GM19023 (cell line): ENCODE measurements around the gene TERF2IP.
A peak's percentile ranks its signal among the peaks of the same experiment; 100 is the strongest.

ENCODE experiments used
- ATAC-seq: cut with Tn5 transposase; IDR thresholded peaks from one replicate; pipeline ENCODE4 v1.9.1; 2021; ENCODE audit warnings: mild to moderate bottlenecking, moderate library complexity; ENCODE audit not compliant: unreplicated experiment

The TERF2IP gene

DNA sequence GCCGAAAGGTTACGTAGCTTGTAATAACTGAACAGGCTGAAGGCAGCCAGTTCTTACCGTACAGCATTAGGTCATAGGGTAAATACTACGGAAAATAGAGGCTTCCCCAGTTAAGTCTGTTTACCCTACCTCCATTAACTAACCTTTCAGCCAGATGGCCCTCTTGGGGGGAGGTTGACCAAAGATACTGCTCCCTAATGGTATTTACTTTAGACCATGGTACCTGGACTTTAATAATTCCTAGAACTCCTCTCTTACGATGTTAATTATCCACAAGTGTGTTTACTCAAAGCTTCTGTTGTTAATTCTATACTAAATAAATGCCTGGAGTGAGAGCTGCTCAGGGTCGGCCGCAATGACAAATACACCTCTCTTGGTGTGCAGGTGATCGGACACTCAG is 14.7 kb upstream of the TERF2IP start:
- no peak for ATAC-seq

DNA sequence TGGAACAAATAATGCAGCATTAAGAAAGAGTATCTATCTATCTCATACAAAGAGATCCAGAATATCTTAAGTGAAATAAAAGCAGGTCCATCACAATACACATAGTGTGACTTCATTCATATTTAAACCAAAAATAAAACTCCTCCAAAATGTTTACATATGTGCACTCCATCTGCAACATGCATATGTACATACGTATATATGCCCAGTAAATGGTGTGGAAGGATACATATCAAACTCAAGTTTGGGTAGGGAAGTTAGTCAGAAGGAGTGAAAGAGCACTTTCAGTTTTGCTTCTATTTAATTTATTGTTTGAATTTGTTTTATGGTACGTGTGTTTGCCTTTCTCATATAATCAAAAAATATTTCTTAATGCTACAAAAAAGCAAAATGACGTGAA is 12.5 kb upstream of the TERF2IP start:
- ATAC-seq: no peak

- no peak for ATAC-seq
Measured at GRCh38 chr16:75640598-75640997, 7.0 kb upstream of the TERF2IP start.

DNA sequence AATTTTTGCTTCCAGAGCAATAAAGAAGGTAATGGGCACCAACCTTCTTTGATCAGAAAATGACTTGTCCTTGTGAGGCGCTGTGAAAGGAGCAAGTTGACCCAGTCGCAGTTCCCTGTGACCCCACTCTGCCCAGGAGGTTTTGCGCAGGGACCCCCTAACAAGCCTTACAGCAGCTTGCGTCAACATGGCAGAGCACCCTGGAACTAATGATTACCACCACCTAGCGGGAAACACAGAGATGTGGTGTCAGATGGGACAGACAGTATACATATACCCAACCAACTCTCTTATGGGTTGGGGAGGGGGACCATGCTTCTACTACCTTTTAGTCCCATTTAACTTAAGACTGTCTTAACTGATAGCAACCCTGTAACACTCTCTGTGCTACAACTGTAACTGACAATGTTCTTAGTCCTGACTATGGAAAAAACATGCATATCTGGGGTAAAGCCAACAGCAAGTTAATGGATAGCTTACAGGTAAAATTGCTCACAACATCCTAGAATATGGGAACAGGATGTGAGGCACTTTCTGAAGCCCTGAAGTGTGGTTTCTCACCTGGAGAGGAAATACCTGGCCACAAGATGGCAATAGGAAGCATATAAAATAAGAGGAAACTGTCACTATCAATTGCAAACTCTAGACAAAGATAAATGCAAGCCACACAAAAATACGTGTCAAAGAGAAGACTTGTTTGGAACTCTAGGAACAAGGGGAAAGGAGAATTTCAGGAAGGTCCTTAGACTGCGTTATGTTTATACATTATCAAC is 3.1 kb upstream of the TERF2IP start:
- ATAC-seq: no peak

- ATAC-seq: peak; percentile 23
Measured at GRCh38 chr16:75647112-75647491, 471 bp upstream of the TERF2IP start.

DNA sequence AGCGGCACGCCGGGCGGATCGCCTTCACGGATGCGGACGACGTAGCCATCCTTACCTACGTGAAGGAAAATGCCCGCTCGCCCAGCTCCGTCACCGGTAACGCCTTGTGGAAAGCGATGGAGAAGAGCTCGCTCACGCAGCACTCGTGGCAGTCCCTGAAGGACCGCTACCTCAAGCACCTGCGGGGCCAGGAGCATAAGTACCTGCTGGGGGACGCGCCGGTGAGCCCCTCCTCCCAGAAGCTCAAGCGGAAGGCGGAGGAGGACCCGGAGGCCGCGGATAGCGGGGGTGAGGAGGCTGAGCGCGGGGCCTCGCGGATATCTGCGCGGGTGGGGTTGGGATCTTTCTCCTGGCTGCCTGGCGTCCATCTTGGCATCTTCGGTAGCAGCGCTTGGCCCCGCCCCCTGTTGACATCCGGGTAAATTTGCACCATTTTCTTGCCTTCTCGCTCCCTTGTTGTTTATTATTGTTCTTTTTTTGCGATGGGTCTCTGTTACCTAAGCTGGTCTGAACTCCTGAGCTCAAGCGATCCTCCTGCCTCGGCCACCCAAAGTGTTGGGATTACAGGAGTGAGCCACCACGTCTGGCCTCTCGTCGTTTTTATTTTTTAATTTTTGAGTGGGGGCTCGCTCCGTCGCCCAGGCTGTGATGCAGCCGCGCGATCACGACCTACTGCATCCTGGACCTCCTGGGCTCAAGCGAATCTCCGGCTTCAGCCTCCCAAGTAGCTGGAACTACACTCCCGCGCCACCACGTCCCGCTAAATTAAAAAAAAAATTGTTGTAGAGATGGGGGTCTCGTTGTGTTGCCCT is 898 bp downstream of the TERF2IP start:
- peak; percentile 36 for ATAC-seq

GRCh38 chr16:75653922-75654321 is 6.3 kb downstream of the TERF2IP start:
- ATAC-seq: no peak

GRCh38 chr16:75658175-75658574 is 10.6 kb downstream of the TERF2IP start:
- ATAC-seq: no peak

DNA sequence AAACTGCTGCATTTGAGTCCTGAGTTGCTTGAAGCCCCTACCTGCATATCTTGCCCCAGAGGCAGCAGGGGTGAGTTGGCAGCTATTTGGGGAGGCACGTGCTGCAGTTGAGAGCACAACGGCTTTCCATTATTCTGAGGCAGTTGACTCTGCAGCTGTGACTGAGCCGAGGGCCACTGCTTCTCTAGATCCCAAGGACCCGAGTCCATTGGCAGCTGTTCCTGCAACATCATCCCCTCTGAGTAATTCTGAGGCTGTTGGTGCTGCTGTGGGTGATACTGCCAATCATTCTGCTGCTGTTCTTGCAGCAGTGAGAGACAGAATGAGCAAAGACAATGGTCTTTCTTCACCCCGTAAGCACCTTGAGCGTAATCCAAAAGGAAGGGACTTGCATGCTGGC is 12.7 kb downstream of the TERF2IP start:
- no peak for ATAC-seq

- no peak for ATAC-seq
Measured at GRCh38 chr16:75660726-75661302, 13.2 kb downstream of the TERF2IP start.

DNA sequence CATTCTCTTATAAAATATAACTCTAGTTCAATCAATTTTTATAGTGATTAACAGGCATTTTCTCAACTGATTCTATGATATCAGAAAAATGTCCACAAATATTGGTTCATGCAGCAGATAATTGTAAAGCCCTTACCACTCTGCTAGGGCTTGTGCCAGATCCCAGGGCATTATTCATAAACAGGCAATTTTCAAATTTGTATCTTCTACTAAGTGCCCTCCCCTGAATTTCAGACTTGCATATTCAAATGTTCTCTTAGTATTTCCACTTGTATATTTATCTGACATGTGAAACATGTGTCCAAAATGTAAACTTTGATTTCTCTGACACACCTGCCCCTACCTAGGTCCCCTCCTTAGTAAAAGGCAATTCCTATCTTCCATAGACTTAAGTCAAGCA is 19.9 kb downstream of the TERF2IP start:
- no peak for ATAC-seq

GRCh38 chr16:75676909-75677308 is 29.3 kb downstream of the TERF2IP start, which contains the start of gene CPHXL2:
TSS of gene CPHXL2 (minus strand) at chr16:75677009. CDS start at chr16:75676999, 10 bp downstream.
- no peak for ATAC-seq

DNA sequence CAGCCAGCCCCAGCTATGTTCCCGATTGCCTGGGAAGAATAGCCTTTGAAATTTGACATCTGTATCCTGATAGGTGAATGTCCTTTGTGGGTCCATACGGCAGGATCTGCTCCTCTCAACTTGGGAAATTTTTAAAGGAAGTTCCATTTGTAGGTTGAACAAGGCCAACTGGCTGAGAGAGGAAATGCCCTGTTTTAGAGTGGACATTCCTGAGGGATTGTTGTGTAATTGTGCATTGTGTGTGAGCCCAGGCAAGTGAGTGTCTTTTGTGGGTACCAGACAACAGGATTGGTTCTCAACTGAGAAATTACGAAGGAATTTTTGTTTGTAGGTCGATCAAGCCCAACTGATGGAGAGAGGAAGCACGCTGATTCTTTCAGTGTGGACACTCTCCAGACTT is 31.8 kb downstream of the TERF2IP start:
- ATAC-seq: no peak

DNA sequence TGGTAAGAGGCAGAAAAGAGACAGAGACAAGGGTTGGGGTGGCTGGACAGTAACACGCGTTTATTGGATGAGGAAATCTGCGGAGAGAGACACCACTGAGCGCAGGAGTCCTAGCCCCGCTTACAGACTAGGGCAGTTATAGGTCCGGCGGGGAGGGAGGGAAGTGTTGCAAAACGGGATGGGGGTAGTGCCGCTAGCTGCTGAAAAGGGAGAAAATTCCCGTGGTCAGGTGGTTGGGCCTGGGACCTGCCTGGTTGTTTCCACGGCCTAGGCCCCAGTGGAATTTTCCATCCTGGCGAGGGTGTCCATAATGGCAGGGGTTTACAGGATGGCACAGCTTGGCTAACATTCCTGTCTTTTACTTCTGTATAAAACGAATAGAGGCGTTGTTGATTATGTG is 34.7 kb downstream of the TERF2IP start:
- ATAC-seq: no peak

DNA sequence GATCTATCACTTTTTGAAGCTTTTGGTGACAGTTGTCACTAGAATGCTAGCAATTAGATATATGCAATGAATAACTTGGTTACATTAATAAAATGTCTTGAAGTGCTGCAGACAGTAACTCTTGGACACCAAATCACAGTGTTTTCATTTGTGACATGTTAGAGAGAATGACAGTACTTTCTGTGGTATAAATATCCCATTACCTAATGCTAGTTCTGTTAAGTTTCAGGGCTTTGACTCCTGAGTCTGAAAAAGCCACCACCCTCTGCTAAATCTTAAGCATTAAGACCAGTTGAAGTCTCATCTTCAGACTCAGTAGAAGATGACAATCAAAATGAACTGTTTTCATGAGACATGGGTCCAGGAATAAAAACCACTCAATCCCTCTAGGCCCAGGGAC is 39.8 kb downstream of the TERF2IP start:
- no peak for ATAC-seq

GRCh38 chr16:75695708-75696107 is 48.1 kb downstream of the TERF2IP start:
- ATAC-seq: no peak

GRCh38 chr16:75697571-75697970 is 50.0 kb downstream of the TERF2IP start:
- no peak for ATAC-seq

- ATAC-seq: no peak
Measured at GRCh38 chr16:75701361-75701760, 53.8 kb downstream of the TERF2IP start, which contains the start of gene DUXB. TSS of gene DUXB (minus strand) at chr16:75701461. CDS start at chr16:75701418, 43 bp downstream.

DNA sequence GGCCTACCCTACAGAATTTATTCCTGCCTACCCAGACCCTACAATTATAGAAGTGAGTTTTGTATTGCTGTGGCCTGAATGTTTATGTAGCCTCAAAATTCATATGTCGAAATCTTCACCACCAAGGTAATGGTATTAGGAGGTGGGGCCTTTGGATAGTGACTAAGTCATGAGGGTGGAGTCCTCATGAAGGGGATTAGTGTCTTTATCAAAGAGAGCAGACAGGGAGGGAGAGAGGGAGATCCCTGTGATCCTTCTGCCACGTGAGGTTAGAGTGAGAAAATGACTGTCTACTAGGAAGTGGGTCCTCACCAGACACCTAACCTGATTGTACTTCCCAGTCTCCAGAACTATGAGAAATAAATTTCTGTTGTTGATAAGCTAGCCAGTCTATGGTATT is 54.7 kb downstream of the TERF2IP start:
- no peak for ATAC-seq

DNA sequence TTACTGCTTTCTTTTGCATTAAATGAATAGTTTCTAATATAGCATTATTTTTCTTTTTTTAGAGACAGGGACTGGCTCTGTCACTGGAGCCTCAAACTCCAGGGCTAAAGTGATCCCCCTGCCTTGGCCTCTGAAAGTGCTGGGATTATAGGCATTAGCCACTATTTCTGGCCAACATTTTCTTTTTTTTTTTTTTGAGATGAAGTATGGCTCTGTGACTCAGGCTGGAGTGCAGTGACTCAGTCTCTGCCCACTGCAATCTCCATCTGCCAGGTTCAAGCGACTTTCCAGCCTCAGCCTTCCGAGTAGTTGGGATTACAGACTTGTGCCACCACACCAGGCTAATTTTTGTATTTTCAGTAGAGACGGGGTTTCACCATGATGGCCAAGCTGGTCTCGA is 55.7 kb downstream of the TERF2IP start:
- ATAC-seq: no peak
